H1 (cell line): ENCODE measurements around the gene MYO5A. TPM values are rescaled to one million over a fixed set of nuclear protein-coding genes. Genes with fewer than 3 reads are reported as not detected.

Experiments used
- CTCF ChIA-PET: fragments of 300-600 bp; sonication (Branson Sonifier 250); formaldehyde crosslinking; loops from one replicate; lab custom pipeline; 2021; ENCODE audit not compliant: partially characterized antibody; lab: Charles Lee
- POLR2A ChIA-PET: fragments of 300-600 bp; sonication (Branson Sonifier 250); formaldehyde crosslinking; loops from one replicate; lab custom pipeline; 2021; ENCODE audit warnings: inconsistent platforms; ENCODE audit not compliant: partially characterized antibody; lab: Charles Lee
- DNase-seq, 2 experiments: peaks; one replicate each; pipeline versions ENCODE4 v3.0.0 to v3.0.0-alpha.2; 2010 to 2022; ENCODE audit warnings: low spot score in 2 of 2, low read depth in 1 of 2, mixed read lengths in 1 of 2
- FAIRE-seq: peaks from 2 replicates; lab custom pipeline; 2011; peaks lifted over from hg19 to GRCh38; lab: Jason Lieb, UNC
- H2AFZ ChIP-seq: 2 replicates; pipeline ENCODE4 v1.8.1; 2012; ENCODE audit warnings: low read length, inconsistent platforms
- H2AK5ac ChIP-seq: 2 replicates; pipeline ENCODE4 v1.6.1; 2013; ENCODE audit warnings: low read depth, low read length
- H2BK120ac ChIP-seq: replicated peaks from 2 replicates; pipeline ENCODE3; 2013; ENCODE audit warnings: low read depth, low read length, inconsistent platforms
- H2BK12ac ChIP-seq: 2 replicates; pipeline ENCODE4 v1.6.1; 2013; ENCODE audit warnings: low read depth, low read length
- H2BK15ac ChIP-seq: 2 replicates; pipeline ENCODE4 v1.6.1; 2013; ENCODE audit warnings: low read length
- H2BK20ac ChIP-seq: 2 replicates; pipeline ENCODE4 v1.6.1; 2013; ENCODE audit warnings: low read length
- H2BK5ac ChIP-seq: 2 replicates; pipeline ENCODE4 v1.6.1; 2013; ENCODE audit warnings: low read depth, low read length
- H3K14ac ChIP-seq: 2 replicates; pipeline ENCODE4 v1.6.1; 2013; ENCODE audit warnings: inconsistent platforms; ENCODE audit not compliant: insufficient read length
- H3K18ac ChIP-seq: 2 replicates; pipeline ENCODE4 v1.6.1; 2013; ENCODE audit warnings: low read length; ENCODE audit errors: extremely low read depth
- H3K23ac ChIP-seq: 2 replicates; pipeline ENCODE4 v1.6.1; 2013; ENCODE audit warnings: inconsistent platforms; ENCODE audit not compliant: insufficient read length
- H3K23me2 ChIP-seq: 2 replicates; pipeline ENCODE4 v1.6.1; 2013; ENCODE audit warnings: low read depth, low read length
- H3K27ac ChIP-seq: 2 replicates; pipeline ENCODE4 v1.6.1; 2011; ENCODE audit warnings: low read depth, low read length, inconsistent platforms
- H3K27me3 ChIP-seq, 4 experiments: replicated peaks in 1 of 4; 1 replicate in 1 of 4; 2 replicates in 3 of 4; pipeline versions ENCODE4 v1.6.1 to v1.8.1; 2011 to 2013; ENCODE audit warnings: low read length in 3 of 4, mild to moderate bottlenecking in 3 of 4, inconsistent platforms in 2 of 4, mixed read lengths in 2 of 4, moderate library complexity in 1 of 4; ENCODE audit not compliant: control insufficient read depth in 3 of 4, insufficient read depth in 3 of 4; ENCODE audit errors: extremely low read depth in 1 of 4
- H3K36me3 ChIP-seq, 4 experiments: 2 replicates each; pipeline versions ENCODE4 v1.6.1 to v1.8.1; 2011 to 2013; ENCODE audit warnings: mild to moderate bottlenecking in 4 of 4, low read length in 3 of 4, moderate library complexity in 2 of 4, control low read depth in 1 of 4, inconsistent platforms in 1 of 4; ENCODE audit not compliant: insufficient read depth in 4 of 4, control insufficient read depth in 2 of 4
- H3K4ac ChIP-seq: replicated peaks from 2 replicates; pipeline ENCODE3; 2013; ENCODE audit warnings: low read length, low read depth, mixed read lengths, inconsistent platforms; ENCODE audit not compliant: insufficient read length
- H3K4me1 ChIP-seq, 4 experiments: replicated peaks in 1 of 4; 1 replicate in 1 of 4; 2 replicates in 3 of 4; pipeline versions ENCODE4 v1.6.1 to v1.8.1; 2011 to 2013; ENCODE audit warnings: low read length in 3 of 4, inconsistent platforms in 2 of 4, mixed read lengths in 1 of 4; ENCODE audit not compliant: insufficient read depth in 4 of 4, control insufficient read depth in 3 of 4
- H3K4me2 ChIP-seq, 2 experiments: 2 replicates each; pipeline versions ENCODE4 v1.6.1 to v1.8.1; 2011 to 2013; ENCODE audit warnings: low read depth in 2 of 2, low read length in 2 of 2, control low read depth in 1 of 2, inconsistent platforms in 1 of 2, mild to moderate bottlenecking in 1 of 2; ENCODE audit not compliant: insufficient read depth in 1 of 2
- H3K4me3 ChIP-seq, 4 experiments: fragments of 200-600, 300-600 bp in 1 of 4; sonication (generic), shearing (Covaris generic), sonication (Bioruptor Twin) in 1 of 4; 2 replicates each; pipeline versions ENCODE4 v1.5.1 to v1.8.1; 2011 to 2016; ENCODE audit warnings: low read length in 4 of 4, low read depth in 3 of 4, control low read depth in 2 of 4, inconsistent platforms in 2 of 4, mild to moderate bottlenecking in 2 of 4, mixed read lengths in 1 of 4, moderate library complexity in 1 of 4; ENCODE audit not compliant: insufficient read depth in 2 of 4; ENCODE audit errors: extremely low read depth in 1 of 4
- H3K56ac ChIP-seq: replicated peaks from 2 replicates; pipeline ENCODE3; 2013; ENCODE audit warnings: low read depth, mild to moderate bottlenecking, mixed read lengths, low read length, inconsistent platforms; ENCODE audit not compliant: insufficient read length
- H3K79me1 ChIP-seq: 2 replicates; pipeline ENCODE4 v1.6.1; 2013; ENCODE audit warnings: low read depth, low read length, control low read depth
- H3K79me2 ChIP-seq, 2 experiments: 2 replicates each; pipeline versions ENCODE4 v1.6.1 to v1.8.1; 2012 to 2013; ENCODE audit warnings: low read length in 2 of 2, mild to moderate bottlenecking in 2 of 2, inconsistent platforms in 1 of 2; ENCODE audit not compliant: insufficient read depth in 2 of 2, control insufficient read depth in 1 of 2
- H3K9ac ChIP-seq, 4 experiments: replicated peaks in 1 of 4; 1 replicate in 1 of 4; 2 replicates in 3 of 4; pipeline versions ENCODE4 v1.6.1 to v1.8.1; 2011 to 2013; ENCODE audit warnings: low read depth in 3 of 4, low read length in 3 of 4, control low read depth in 2 of 4, mild to moderate bottlenecking in 2 of 4, moderate library complexity in 2 of 4, inconsistent platforms in 1 of 4; ENCODE audit errors: extremely low read depth in 1 of 4
- H3K9me3 ChIP-seq, 2 experiments: 2 replicates each; pipeline versions ENCODE4 v1.6.1 to v1.8.1; 2012 to 2013; ENCODE audit warnings: mild to moderate bottlenecking in 2 of 2, moderate library complexity in 2 of 2, control low read depth in 1 of 2, inconsistent platforms in 1 of 2, low read depth in 1 of 2, low read length in 1 of 2, mixed read lengths in 1 of 2; ENCODE audit not compliant: insufficient read depth in 2 of 2
- H4K20me1 ChIP-seq, 2 experiments: replicated peaks in 1 of 2; 2 replicates each; pipeline versions ENCODE3 to v1.8.1; 2011 to 2013; ENCODE audit warnings: inconsistent platforms in 2 of 2, low read length in 2 of 2, mild to moderate bottlenecking in 1 of 2; ENCODE audit not compliant: insufficient read depth in 2 of 2, control insufficient read depth in 1 of 2
- H4K5ac ChIP-seq: 2 replicates; pipeline ENCODE4 v1.6.1; 2013; ENCODE audit warnings: low read length, low read depth, mixed read lengths, inconsistent platforms; ENCODE audit not compliant: insufficient read length
- H4K8ac ChIP-seq: 2 replicates; pipeline ENCODE4 v1.8.0; 2013; ENCODE audit warnings: mild to moderate bottlenecking, moderate library complexity, low read length, inconsistent platforms; ENCODE audit not compliant: insufficient read depth; ENCODE audit errors: extremely low read depth
- H4K91ac ChIP-seq: replicated peaks from 2 replicates; pipeline ENCODE3; 2013; ENCODE audit warnings: low read length, mixed read lengths, inconsistent platforms; ENCODE audit not compliant: insufficient read length
- FOSL1 ChIP-seq: IDR thresholded peaks from 2 replicates; pipeline ENCODE4 v1.6.1; 2011; ENCODE audit warnings: mild to moderate bottlenecking, low read depth, low read length, moderate library complexity; ENCODE audit not compliant: insufficient read depth
- JUND ChIP-seq: IDR thresholded peaks from 2 replicates; pipeline ENCODE4 v1.6.1; 2011; ENCODE audit warnings: mild to moderate bottlenecking, improper control_type of control experiment, low read length
- MAX ChIP-seq: IDR thresholded peaks from 2 replicates; pipeline ENCODE4 v1.6.1; 2012; ENCODE audit warnings: inconsistent platforms
- RNF2 ChIP-seq: fragments of 200-900, 300-1000 bp; sonication (generic); IDR thresholded peaks from 2 replicates; pipeline ENCODE4 v1.7.1; 2016; ENCODE audit warnings: borderline replicate concordance, low read depth, mild to moderate bottlenecking, antibody characterized with exemption, low read length; ENCODE audit not compliant: poor library complexity, severe bottlenecking; ENCODE audit errors: missing control alignments
- SIRT6 ChIP-seq: IDR thresholded peaks from one replicate; pipeline ENCODE4 v1.7.1; 2012; ENCODE audit warnings: low read length, inconsistent platforms
- SP4 ChIP-seq: IDR thresholded peaks from 2 replicates; pipeline ENCODE4 v1.6.1; 2012; ENCODE audit warnings: low read length, inconsistent platforms
- WGBS, 2 experiments: shearing (Covaris generic) in 1 of 2; methylation state at CpG; one replicate each; pipeline versions ENCODE4 v1.1.6 to v1.1.7; 2013 to 2015; ENCODE audit warnings: low lambda C conversion rate in 2 of 2, mixed read lengths in 2 of 2, inconsistent platforms in 1 of 2, low coverage in 1 of 2, missing lambda C conversion rate in 1 of 2; ENCODE audit not compliant: insufficient replicate concordance in 2 of 2, insufficient coverage in 1 of 2, insufficient read length in 1 of 2; ENCODE audit errors: extremely low coverage in 1 of 2, missing lambda C conversion rate in 1 of 2; 5-methylcytosine and 5-hydroxymethylcytosine counted together
- polyA plus RNA-seq, 7 experiments: library from polyadenylated mRNA; depleted of rRNA in 3 of 7; stranded (reverse) in 5 of 7; unstranded in 2 of 7; fragments of >200 nt in 5 of 7; fragments of 200-250 nt in 2 of 7; gene quantifications; 1 replicate in 5 of 7; 2 replicates in 1 of 7; 4 replicates in 1 of 7; pipeline versions ENCODE4 v1.2.1 to v1.2.3, GENCODE V29; 2011 to 2013; ENCODE audit warnings: missing spikeins in 2 of 7, mixed read lengths in 2 of 7
- total RNA-seq: library from RNA; stranded (reverse); fragmentation: NEBNext Ultra II Directional; extraction: Animal tissue kit (Norgen Biotek cat#: 25700); gene quantifications from 2 replicates; pipeline ENCODE4 v1.2.1, GENCODE V29; 2021

Gene MYO5A
- total and polyA plus RNA-seq, 2 of the 8 experiments (the other 6 are each of a cell fraction or from before 2014, with no cell fraction given) = 11.4 to 24.7 TPM

DNA sequence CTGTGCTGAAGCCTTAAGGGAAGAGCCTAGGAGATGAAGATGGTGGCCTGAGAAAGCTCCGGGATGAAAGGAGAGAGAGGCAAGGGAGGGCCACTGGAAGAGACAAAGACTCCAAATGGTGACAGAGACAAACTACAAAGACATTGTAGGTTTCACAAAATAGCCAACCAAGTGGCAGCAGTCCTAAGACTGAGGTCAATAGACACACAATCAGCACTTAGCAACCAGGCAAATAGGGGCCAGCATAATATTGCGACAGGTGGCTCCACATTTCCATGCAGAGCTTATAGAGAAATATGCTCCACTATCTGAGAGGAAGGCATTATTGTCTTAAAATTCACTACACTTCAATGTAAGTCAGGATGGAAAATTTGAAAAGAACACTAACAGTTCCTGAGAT, 211.0 kb downstream of the MYO5A start:
- FAIRE-seq (no peak), DNase-seq (no peak)
- Histone ChIP-seq H3K4ac (no peak overlapping the region), H3K23me2 (no peaks in the 10 kb centered on the region; the same call in 1 of the 2 replicates), H3K27me3 (no peaks in the 10 kb centered on the region), H3K79me2 (no peaks in the 10 kb centered on the region), H2AK5ac (no peak overlapping the region), H3K27ac (no peak overlapping the region), H3K9me3 (no peaks in the 10 kb centered on the region), H2BK120ac (no peak overlapping the region), H4K20me1 (peaks cover 0 to 2% of the 10 kb centered on the region in 2 experiments), H2AFZ (no peak overlapping the region), H4K5ac (no peak overlapping the region), H4K8ac (no peak overlapping the region), H2BK20ac (no peak overlapping the region), H3K36me3 (peaks cover 3 to 21% (median 4%) of the 10 kb centered on the region in 4 experiments; a peak in 6 of 8 replicates), H2BK5ac (no peak overlapping the region), H3K18ac (no peak overlapping the region), H3K9ac (no peak overlapping the region), H2BK15ac (no peak overlapping the region), H3K56ac (no peak overlapping the region), H2BK12ac (no peak overlapping the region), H3K79me1 (no peaks in the 10 kb centered on the region), H3K4me1 (no peaks in the 10 kb centered on the region), H3K4me3 (no peak overlapping the region), H3K14ac (no peak overlapping the region), H3K23ac (no peak overlapping the region), H4K91ac (no peak overlapping the region), H3K4me2 (no peak overlapping the region)
- ChIA-PET POLR2A (interaction anchor here (0.9 kb wide), 1 partner anchor 27 kb away, joined by 3 read pairs; no protein-coding TSS in a partner anchor), CTCF (interaction anchor here (1.0 kb wide), 1 partner anchor 90 kb away, joined by 3 read pairs; no protein-coding TSS in a partner anchor)
- WGBS, 2 experiments = 75% methylated on average over 2 of the region's 2 CpGs; no CpG with 5 or more reads in 1 of the 2 experiments
- no peak for TF ChIP-seq SIRT6
- no peak for TF ChIP-seq JUND
- no peak for TF ChIP-seq FOSL1
- no peak for TF ChIP-seq RNF2
- TF ChIP-seq MAX = no peak
- TF ChIP-seq SP4 = no peak
